ENCODE measurements around the gene RPP25L. TPM values are rescaled to one million over a fixed set of nuclear protein-coding genes. Genes with fewer than 3 reads are reported as not detected.

RPP25L gene
- total and polyA plus RNA-seq, 4 donors, result 6.0 to 17.3 (median 13.0) TPM

- H3K4me3 ChIP-seq (ENCODE audit: low read length in 2 of 2), result peak overlapping the region; percentile 24 to 47
- ATAC-seq (ENCODE audit: low FRiP score) (no peak), DNase-seq (no peak)
- no peaks in the 10 kb centered on the region for H3K27me3 ChIP-seq (ENCODE audit: control insufficient read depth in 1 of 2, insufficient read depth in 2 of 2, low read length in 1 of 2)
- intact Hi-C loops (cut with DNase I), result loop anchor here (5.0 to 10.0 kb wide), 2 partner anchors 50 to 332 kb away; partner anchors contain the start of gene DNAJB5 (in 1 of the 2)
- peaks cover 0 to 2% of the 10 kb centered on the region in 2 donors for H3K4me1 ChIP-seq (ENCODE audit: control insufficient read depth in 1 of 2, insufficient read depth in 2 of 2, low read length in 2 of 2)
- H3K36me3 ChIP-seq (ENCODE audit: control insufficient read depth in 1 of 2, insufficient read depth in 2 of 2, low read length in 1 of 2), result no peaks in the 10 kb centered on the region
- peak overlapping the region in 1 of 2 donors; percentile 70 for H3K27ac ChIP-seq (ENCODE audit: low read depth in 1 of 2, low read length in 2 of 2)
- WGBS, 2 donors, result 2% methylated on average over 5 of the region's 5 CpGs
- no peaks in the 10 kb centered on the region for H3K9me3 ChIP-seq (ENCODE audit: control insufficient read depth, low read length)
Observed at GRCh38 chr9:34652602-34653000, 40.7 kb upstream of the RPP25L start.

DNA sequence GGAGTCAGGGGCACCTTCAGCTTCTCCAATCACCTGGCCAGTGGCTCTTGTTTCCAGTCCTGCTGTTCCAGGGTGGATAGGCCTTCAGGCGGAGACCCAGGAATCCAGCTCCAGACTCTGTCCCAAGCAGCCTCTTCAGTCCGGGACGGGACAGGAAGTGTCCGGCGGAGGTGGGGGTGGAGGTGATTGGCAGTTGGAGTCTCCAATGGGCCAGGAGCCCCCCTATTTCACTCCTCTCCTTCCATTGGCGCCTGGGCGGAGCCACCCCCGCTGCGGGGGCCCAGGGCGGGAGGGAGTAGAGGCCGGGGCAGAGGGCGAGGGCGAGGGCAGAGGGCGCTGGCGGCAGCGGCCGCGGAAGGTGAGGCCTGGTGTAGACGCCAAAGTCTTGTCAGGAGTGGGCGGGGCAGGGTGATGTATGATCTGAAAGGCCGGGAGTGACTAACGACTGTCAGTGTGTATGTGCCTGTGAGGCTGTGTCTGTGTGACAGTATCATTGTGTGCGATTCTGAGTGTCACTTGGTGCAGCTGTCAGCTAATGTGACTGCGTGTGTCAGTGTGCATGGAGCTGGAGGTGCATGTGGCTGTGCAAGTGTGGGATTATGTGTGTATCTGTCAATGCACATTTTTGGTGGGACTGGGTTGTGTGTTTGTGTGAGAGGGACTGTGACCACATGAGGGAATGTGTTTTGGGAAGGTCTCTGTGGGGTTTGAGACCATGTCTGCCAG, 40.1 kb upstream of the RPP25L start, which contains the start of gene IL11RA:
Gene IL11RA, plus strand, starts transcription at position 310 of the 726 bp plus-strand sequence. CDS start 3,033 bp downstream, outside the sequence.
- 3 to 4% methylated on average over 23 to 24 of the region's 24 CpGs for WGBS, 2 donors
- Histone ChIP-seq H3K27ac (ENCODE audit: low read depth in 1 of 2, low read length in 2 of 2) (peak within 1 kb of the TSS; percentile 70 to 72), H3K4me1 (ENCODE audit: control insufficient read depth in 1 of 2, insufficient read depth in 2 of 2, low read length in 2 of 2) (peaks cover 0 to 2% of the 10 kb centered on the region in 2 donors)

GRCh38 chr9:34651321-34651720, 39.4 kb upstream of the RPP25L start:
- Histone ChIP-seq H3K4me3 (ENCODE audit: low read length in 2 of 2) (no peak overlapping the region), H3K4me1 (ENCODE audit: control insufficient read depth in 1 of 2, insufficient read depth in 2 of 2, low read length in 2 of 2) (peaks cover 0 to 2% of the 10 kb centered on the region in 2 donors), H3K27ac (ENCODE audit: low read depth in 1 of 2, low read length in 2 of 2) (peak overlapping the region; percentile 70 to 72), H3K27me3 (ENCODE audit: control insufficient read depth in 1 of 2, insufficient read depth in 2 of 2, low read length in 1 of 2) (no peaks in the 10 kb centered on the region), H3K9me3 (ENCODE audit: control insufficient read depth, low read length) (no peaks in the 10 kb centered on the region), H3K36me3 (ENCODE audit: control insufficient read depth in 1 of 2, insufficient read depth in 2 of 2, low read length in 1 of 2) (no peaks in the 10 kb centered on the region)
- intact Hi-C loops (cut with DNase I), result loop anchor here (5.0 to 10.0 kb wide), 2 partner anchors 51 to 333 kb away; partner anchors contain the start of gene DNAJB5 (in 1 of the 2)
- ATAC-seq (ENCODE audit: low FRiP score) (no peak), DNase-seq (no peak)
- WGBS, 2 donors, result 14 to 15% methylated on average over 4 of the region's 4 CpGs

More for the DNA sequence above, 40.1 kb upstream of the RPP25L start, which contains the start of gene IL11RA:
- Histone ChIP-seq H3K27me3 (ENCODE audit: control insufficient read depth in 1 of 2, insufficient read depth in 2 of 2, low read length in 1 of 2) (no peaks in the 10 kb centered on the region), H3K9me3 (ENCODE audit: control insufficient read depth, low read length) (no peaks in the 10 kb centered on the region), H3K4me3 (ENCODE audit: low read length in 2 of 2) (peak within 1 kb of the TSS; percentile 24 to 47), H3K36me3 (ENCODE audit: control insufficient read depth in 1 of 2, insufficient read depth in 2 of 2, low read length in 1 of 2) (no peaks in the 10 kb centered on the region)
- peak; percentile 78 for ATAC-seq (ENCODE audit: low FRiP score)
- DNase-seq, result peak; percentile 92 to 94
- intact Hi-C loops (cut with DNase I), result loop anchor here (5.0 to 10.0 kb wide), 2 partner anchors 50 to 333 kb away; partner anchors contain the start of gene DNAJB5 (in 1 of the 2)

DNA sequence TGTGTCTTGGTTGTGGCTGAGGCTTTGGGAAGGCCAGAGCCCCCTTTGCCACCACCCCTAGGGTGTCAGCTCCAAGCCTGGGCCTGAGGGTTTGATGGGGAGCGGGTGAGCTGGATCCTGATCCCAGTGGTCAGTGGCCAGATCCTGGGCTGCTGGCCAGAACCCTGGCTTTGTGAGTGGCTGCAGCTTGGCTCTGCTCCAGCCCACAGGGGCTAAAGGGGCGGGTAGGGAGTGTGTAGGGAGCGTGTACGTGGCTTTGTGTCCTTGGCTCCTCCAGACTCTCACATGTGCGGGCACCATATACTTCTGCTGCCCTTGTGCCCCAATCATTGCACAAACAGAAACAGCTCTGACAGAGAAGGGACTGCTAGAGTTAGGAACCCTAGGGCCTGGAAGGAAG, 38.9 kb upstream of the RPP25L start:
- intact Hi-C loops (cut with DNase I), result loop anchor here (5.0 to 10.0 kb wide), 2 partner anchors 51 to 334 kb away; partner anchors contain the start of gene DNAJB5 (in 1 of the 2)
- H3K4me3 ChIP-seq (ENCODE audit: low read length in 2 of 2), result no peak overlapping the region
- 24 to 26% methylated on average over 5 of the region's 5 CpGs for WGBS, 2 donors
- peak overlapping the region in 1 of 2 donors; percentile 70 for H3K27ac ChIP-seq (ENCODE audit: low read depth in 1 of 2, low read length in 2 of 2)
- DNase-seq, result no peak
- H3K27me3 ChIP-seq (ENCODE audit: control insufficient read depth in 1 of 2, insufficient read depth in 2 of 2, low read length in 1 of 2), result no peaks in the 10 kb centered on the region
- H3K36me3 ChIP-seq (ENCODE audit: control insufficient read depth in 1 of 2, insufficient read depth in 2 of 2, low read length in 1 of 2), result no peaks in the 10 kb centered on the region
- no peaks in the 10 kb centered on the region for H3K9me3 ChIP-seq (ENCODE audit: control insufficient read depth, low read length)
- ATAC-seq (ENCODE audit: low FRiP score), result no peak
- peaks cover 0 to 2% of the 10 kb centered on the region in 2 donors for H3K4me1 ChIP-seq (ENCODE audit: control insufficient read depth in 1 of 2, insufficient read depth in 2 of 2, low read length in 2 of 2)

- Histone ChIP-seq H3K9me3 (ENCODE audit: control insufficient read depth, low read length) (no peaks in the 10 kb centered on the region), H3K4me1 (ENCODE audit: control insufficient read depth in 1 of 2, insufficient read depth in 2 of 2, low read length in 2 of 2) (no peaks in the 10 kb centered on the region), H3K36me3 (ENCODE audit: control insufficient read depth in 1 of 2, insufficient read depth in 2 of 2, low read length in 1 of 2) (no peaks in the 10 kb centered on the region), H3K27me3 (ENCODE audit: control insufficient read depth in 1 of 2, insufficient read depth in 2 of 2, low read length in 1 of 2) (no peaks in the 10 kb centered on the region), H3K4me3 (ENCODE audit: low read length in 2 of 2) (no peak overlapping the region), H3K27ac (ENCODE audit: low read depth in 1 of 2, low read length in 2 of 2) (no peak overlapping the region)
- DNase-seq, result no peak
- intact Hi-C loops (cut with DNase I), result no loop called here
- no peak for ATAC-seq (ENCODE audit: low FRiP score)
- 87 to 89% methylated on average over 8 of the region's 8 CpGs for WGBS, 2 donors
Observed at GRCh38 chr9:34648673-34649072, 36.8 kb upstream of the RPP25L start.

- DNase-seq, result no peak
- H3K4me3 ChIP-seq (ENCODE audit: low read length in 2 of 2), result peak overlapping the region; percentile 15 to 55
- ATAC-seq (ENCODE audit: low FRiP score), result no peak
- H3K4me1 ChIP-seq (ENCODE audit: control insufficient read depth in 1 of 2, insufficient read depth in 2 of 2, low read length in 2 of 2), result no peaks in the 10 kb centered on the region
- H3K27me3 ChIP-seq (ENCODE audit: control insufficient read depth in 1 of 2, insufficient read depth in 2 of 2, low read length in 1 of 2), result no peaks in the 10 kb centered on the region
- H3K27ac ChIP-seq (ENCODE audit: low read depth in 1 of 2, low read length in 2 of 2), result peak overlapping the region in 1 of 2 donors; percentile 25
- intact Hi-C loops (cut with DNase I), result no loop called here
- 17% methylated on average over 10 of the region's 10 CpGs for WGBS, 2 donors
- H3K9me3 ChIP-seq (ENCODE audit: control insufficient read depth, low read length), result no peaks in the 10 kb centered on the region
- H3K36me3 ChIP-seq (ENCODE audit: control insufficient read depth in 1 of 2, insufficient read depth in 2 of 2, low read length in 1 of 2), result no peaks in the 10 kb centered on the region
Observed at GRCh38 chr9:34647651-34648050, 35.8 kb upstream of the RPP25L start.

DNA sequence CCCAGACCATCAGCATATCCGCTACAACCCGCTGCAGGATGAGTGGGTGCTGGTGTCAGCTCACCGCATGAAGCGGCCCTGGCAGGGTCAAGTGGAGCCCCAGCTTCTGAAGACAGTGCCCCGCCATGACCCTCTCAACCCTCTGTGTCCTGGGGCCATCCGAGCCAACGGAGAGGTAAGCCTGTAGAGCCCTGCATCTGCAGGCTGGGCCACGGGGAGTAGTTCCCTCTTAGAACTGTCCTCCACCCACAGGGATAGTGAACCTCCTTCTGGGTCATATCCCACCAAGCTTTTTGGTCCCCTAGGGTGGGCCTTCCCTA, 35.1 kb upstream of the RPP25L start:
- DNase-seq (no peak), ATAC-seq (ENCODE audit: low FRiP score) (no peak)
- no peaks in the 10 kb centered on the region for H3K4me1 ChIP-seq (ENCODE audit: control insufficient read depth in 1 of 2, insufficient read depth in 2 of 2, low read length in 2 of 2)
- WGBS, 2 donors, result 1 to 4% methylated on average over 8 of the region's 8 CpGs
- H3K4me3 ChIP-seq (ENCODE audit: low read length in 2 of 2), result peak overlapping the region; percentile 15 to 55
- H3K9me3 ChIP-seq (ENCODE audit: control insufficient read depth, low read length), result no peaks in the 10 kb centered on the region
- H3K27me3 ChIP-seq (ENCODE audit: control insufficient read depth in 1 of 2, insufficient read depth in 2 of 2, low read length in 1 of 2), result no peaks in the 10 kb centered on the region
- peak overlapping the region in 1 of 2 donors; percentile 25 for H3K27ac ChIP-seq (ENCODE audit: low read depth in 1 of 2, low read length in 2 of 2)
- intact Hi-C loops (cut with DNase I), result no loop called here
- no peaks in the 10 kb centered on the region for H3K36me3 ChIP-seq (ENCODE audit: control insufficient read depth in 1 of 2, insufficient read depth in 2 of 2, low read length in 1 of 2)

DNA sequence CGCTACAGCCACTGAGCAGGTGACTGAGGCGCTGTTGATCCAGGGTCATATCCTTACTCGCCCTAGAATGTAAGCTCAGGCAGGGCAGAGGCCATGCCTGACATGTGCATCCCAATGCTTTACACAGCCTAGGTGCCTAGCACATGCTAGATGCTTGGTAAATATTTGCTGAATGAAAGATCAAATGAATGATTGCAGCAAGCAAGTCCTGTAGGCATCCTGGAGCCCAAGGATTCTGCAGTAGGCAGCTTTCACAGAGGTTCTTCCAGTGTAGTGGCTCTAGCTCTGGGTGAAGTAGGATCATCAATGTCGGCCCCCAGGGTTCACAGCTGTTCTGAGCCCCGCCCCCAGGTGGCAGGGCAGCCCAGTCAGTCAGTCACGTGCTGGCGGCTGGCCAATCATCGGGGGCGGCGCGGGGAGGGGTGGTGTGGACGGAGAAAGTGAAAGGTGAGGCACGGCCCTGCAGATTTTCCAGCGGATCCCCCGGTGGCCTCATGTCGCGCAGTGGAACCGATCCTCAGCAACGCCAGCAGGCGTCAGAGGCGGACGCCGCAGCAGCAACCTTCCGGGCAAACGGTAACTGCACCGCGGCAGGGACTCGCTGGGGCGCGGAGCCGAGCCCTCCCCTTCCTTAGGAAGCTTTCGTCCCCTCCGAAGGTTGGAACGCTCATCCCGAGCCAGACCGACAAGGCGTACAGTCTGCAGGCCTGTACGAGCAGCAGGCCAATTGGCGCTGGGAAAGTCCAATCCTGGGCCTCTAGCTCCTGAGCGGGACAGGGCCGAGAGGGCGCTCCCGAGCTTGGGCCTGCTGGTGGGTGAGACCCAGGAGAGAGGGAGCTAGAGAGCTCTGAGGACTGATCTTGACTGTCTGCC, 34.5 kb upstream of the RPP25L start, which contains the start of gene GALT:
Gene GALT, plus strand, starts transcription at position 465 of the 873 bp plus-strand sequence. Its CDS starts 30 bp downstream, at position 495.
- H3K27me3 ChIP-seq (ENCODE audit: control insufficient read depth in 1 of 2, insufficient read depth in 2 of 2, low read length in 1 of 2), result no peaks in the 10 kb centered on the region
- no peaks in the 10 kb centered on the region for H3K9me3 ChIP-seq (ENCODE audit: control insufficient read depth, low read length)
- peak within 1 kb of the TSS in 1 of 2 donors; percentile 60 for H3K27ac ChIP-seq (ENCODE audit: low read depth in 1 of 2, low read length in 2 of 2)
- no peaks in the 10 kb centered on the region for H3K36me3 ChIP-seq (ENCODE audit: control insufficient read depth in 1 of 2, insufficient read depth in 2 of 2, low read length in 1 of 2)
- peak; percentile 96 to 98 for DNase-seq
- no peaks in the 10 kb centered on the region for H3K4me1 ChIP-seq (ENCODE audit: control insufficient read depth in 1 of 2, insufficient read depth in 2 of 2, low read length in 2 of 2)
- peak; percentile 94 for ATAC-seq (ENCODE audit: low FRiP score)
- intact Hi-C loops (cut with DNase I), result no loop called here
- 5 to 6% methylated on average over 43 of the region's 43 CpGs for WGBS, 2 donors
- H3K4me3 ChIP-seq (ENCODE audit: low read length in 2 of 2), result peak within 1 kb of the TSS; percentile 15 to 55

Data from aorta (tissue), 5 donors.